ENCODE measurements around the gene MON1A.

MON1A gene

DNA sequence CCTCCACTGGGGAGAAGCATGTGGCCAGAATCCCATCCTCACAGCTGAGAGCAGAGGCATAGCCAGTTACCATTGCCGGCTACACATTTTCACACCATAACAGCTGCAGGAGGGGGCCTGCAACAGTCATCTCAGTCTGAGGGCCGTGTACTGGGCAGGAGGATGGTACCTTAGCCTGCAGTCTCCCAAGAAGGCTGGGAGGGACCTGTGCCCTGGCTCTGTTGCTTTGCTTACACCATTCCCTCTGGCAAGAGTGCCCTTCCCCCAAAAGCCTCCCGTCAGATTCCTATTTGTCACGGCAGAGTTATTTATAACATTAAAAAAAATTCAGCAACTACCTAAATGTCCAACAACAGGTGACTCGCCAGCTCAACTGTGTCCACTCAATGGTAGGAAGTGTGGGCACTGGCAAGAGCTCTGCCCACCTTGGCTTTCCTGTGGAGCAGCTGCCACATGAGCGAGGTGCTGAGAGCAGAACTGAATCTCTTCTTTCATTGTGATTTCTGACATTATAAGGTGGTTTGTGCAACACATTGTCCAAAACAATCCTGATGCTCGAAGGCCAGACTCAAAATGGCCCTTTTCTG is 64.3 kb downstream of the MON1A start:
- Histone ChIP-seq H3K27ac (no peak overlapping the region), H4K20me1 (peaks cover 29% of the 10 kb centered on the region), H3K4me1 (peaks cover 31% of the 10 kb centered on the region), H3K36me3 (no peaks in the 10 kb centered on the region), H3K4me3 (no peak overlapping the region), H3K9me3 (no peaks in the 10 kb centered on the region), H3K9ac (no peak overlapping the region), H3K27me3 (peaks cover 25% of the 10 kb centered on the region), H3K4me2 (no peak overlapping the region)
- TF ChIP-seq Cebpa-rat (IDR thresholded peaks at IDR 0.05) = no peak

DNA sequence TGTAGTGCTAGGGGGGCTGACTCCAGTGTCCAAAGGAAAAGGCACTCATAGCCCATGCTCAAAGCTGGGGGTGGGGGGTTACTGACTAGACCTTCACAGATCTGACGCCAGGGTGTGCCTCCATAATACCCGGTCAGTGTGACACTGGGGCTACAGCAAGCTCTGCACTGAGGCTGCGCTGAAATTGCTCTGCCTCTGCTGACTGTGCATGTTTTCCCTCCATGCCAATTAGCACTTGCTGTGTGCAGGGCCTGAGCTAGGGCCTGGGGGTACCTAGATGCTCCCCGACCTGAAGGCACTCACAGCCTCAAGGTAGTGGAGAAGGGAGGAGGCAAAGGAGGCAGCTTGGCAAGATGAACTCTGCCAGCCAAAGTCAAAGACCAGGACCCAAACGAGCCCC is 65.1 kb downstream of the MON1A start:
- TF ChIP-seq Cebpa-rat (IDR thresholded peaks at IDR 0.05) = no peak
- H3K27me3 ChIP-seq = peaks cover 17% of the 10 kb centered on the region

DNA sequence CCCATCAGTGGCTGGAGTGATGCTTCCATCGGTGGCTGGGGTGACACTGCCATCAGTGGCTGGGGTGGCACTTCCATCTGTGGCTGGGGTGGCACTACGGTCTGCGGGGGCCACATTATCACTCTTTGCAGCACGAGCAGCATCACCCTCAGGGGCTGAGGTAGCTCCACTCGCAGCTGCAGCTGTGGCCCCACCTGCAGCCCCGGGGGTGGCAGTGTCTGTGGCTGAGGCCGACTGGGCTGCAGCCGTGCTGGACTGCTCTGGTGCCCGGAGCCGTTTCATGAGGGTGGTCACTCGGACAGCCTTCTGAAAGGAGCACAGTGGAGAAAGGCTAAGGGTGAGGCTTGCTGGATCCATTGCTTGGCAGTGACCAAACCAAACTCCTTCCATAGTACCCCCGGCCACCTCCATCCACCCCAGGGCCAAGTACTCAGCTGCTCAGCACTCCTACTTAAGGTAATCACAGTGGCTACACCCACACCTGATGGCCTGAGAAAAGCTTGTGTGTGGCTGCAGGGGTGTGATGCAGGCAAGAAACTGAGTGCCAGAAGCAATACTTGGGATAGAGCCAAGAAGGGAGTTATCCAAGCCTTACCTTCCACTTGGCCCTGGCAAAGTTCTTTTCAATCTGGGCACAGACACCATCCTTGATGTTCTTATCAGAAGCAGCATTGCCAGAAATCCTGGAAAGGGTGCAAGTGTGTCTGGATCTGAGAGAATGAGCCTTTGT is 69.9 kb downstream of the MON1A start:
- no peaks in the 10 kb centered on the region for H3K36me3 ChIP-seq

More for the DNA sequence above, 65.1 kb downstream of the MON1A start:
- Histone ChIP-seq H3K27ac (no peak overlapping the region), H4K20me1 (peaks cover 22% of the 10 kb centered on the region), H3K4me1 (peaks cover 23% of the 10 kb centered on the region), H3K4me3 (no peak overlapping the region), H3K9ac (no peak overlapping the region), H3K9me3 (no peaks in the 10 kb centered on the region), H3K4me2 (no peak overlapping the region), H3K36me3 (no peaks in the 10 kb centered on the region)

More for the DNA sequence above, 69.9 kb downstream of the MON1A start:
- no peaks in the 10 kb centered on the region for H3K27me3 ChIP-seq
- no peaks in the 10 kb centered on the region for H4K20me1 ChIP-seq
- H3K9ac ChIP-seq = no peak overlapping the region
- H3K4me3 ChIP-seq = no peak overlapping the region
- no peak overlapping the region for H3K4me2 ChIP-seq
- H3K27ac ChIP-seq = no peak overlapping the region
- H3K4me1 ChIP-seq = peaks cover 37% of the 10 kb centered on the region
- no peaks in the 10 kb centered on the region for H3K9me3 ChIP-seq
- no peak for TF ChIP-seq Cebpa-rat (IDR thresholded peaks at IDR 0.05)

Measured in BLaER1 (cell line).